CD8-positive, alpha-beta memory T cell (primary cell): ENCODE measurements around the gene GOLGA6L7. TPM values are rescaled to one million over a fixed set of nuclear protein-coding genes. Genes with fewer than 3 reads are reported as not detected.
"Not testable (repeated sequence)": the region's sequence is repeated elsewhere in the genome, so short reads cannot be mapped to it uniquely, and the experiment has no call there.

Source experiments
- CTCF ChIA-PET: fragments of 350-600 bp; sonication (Branson Sonifier 250); formaldehyde crosslinking; loops from one replicate; lab custom pipeline; 2021; ENCODE audit warnings: antibody characterized with exemption; lab: Charles Lee
- POLR2A ChIA-PET: fragments of 350-600 bp; sonication (Branson Sonifier 250); formaldehyde crosslinking; loops from one replicate; lab custom pipeline; 2021; ENCODE audit warnings: antibody characterized with exemption; lab: Charles Lee
- DNase-seq, 5 donors: peaks; one replicate each; pipeline versions ENCODE4 v3.0.0 to v3.0.0-alpha.2; 2020 to 2022; ENCODE audit warnings: mixed read lengths in 1 of 5
- H3K27ac ChIP-seq: one replicate; pipeline ENCODE4 v1.7.0; 2013; ENCODE audit warnings: low read depth, mild to moderate bottlenecking, low read length, moderate library complexity
- H3K27me3 ChIP-seq: 2 replicates; pipeline ENCODE4 v1.7.0; 2013; ENCODE audit warnings: low read length, mild to moderate bottlenecking; ENCODE audit not compliant: insufficient read depth, poor library complexity, severe bottlenecking
- H3K36me3 ChIP-seq: 2 replicates; pipeline ENCODE4 v1.7.0; 2013; ENCODE audit warnings: mild to moderate bottlenecking, low read length, moderate library complexity; ENCODE audit not compliant: insufficient read depth
- H3K4me1 ChIP-seq: 2 replicates; pipeline ENCODE4 v1.7.0; 2013; ENCODE audit warnings: mild to moderate bottlenecking, low read length, moderate library complexity; ENCODE audit not compliant: insufficient read depth
- H3K4me3 ChIP-seq: 2 replicates; pipeline ENCODE4 v1.7.0; 2013; ENCODE audit warnings: mild to moderate bottlenecking, low read length
- H3K9me3 ChIP-seq: 2 replicates; pipeline ENCODE4 v1.7.0; 2013; ENCODE audit warnings: mild to moderate bottlenecking, low read length
- H3K27ac Mint-ChIP-seq, 8 donors: one replicate each; pipeline ENCODE4 v1.8.0; 2020 to 2021; ENCODE audit warnings: mixed read lengths in 8 of 8, mild to moderate bottlenecking in 6 of 8, inconsistent platforms in 3 of 8, moderate library complexity in 3 of 8
- H3K27me3 Mint-ChIP-seq, 2 donors: one replicate each; pipeline ENCODE4 v1.8.0; 2020 to 2021; ENCODE audit warnings: mixed read lengths in 2 of 2, mild to moderate bottlenecking in 1 of 2, moderate library complexity in 1 of 2
- H3K36me3 Mint-ChIP-seq, 3 donors: one replicate each; pipeline ENCODE4 v1.8.0; 2020 to 2021; ENCODE audit warnings: mixed read lengths in 3 of 3, inconsistent platforms in 1 of 3, mild to moderate bottlenecking in 1 of 3
- H3K4me1 Mint-ChIP-seq, 3 donors: one replicate each; pipeline ENCODE4 v1.8.0; 2020 to 2021; ENCODE audit warnings: mixed read lengths in 3 of 3, inconsistent platforms in 1 of 3, mild to moderate bottlenecking in 1 of 3
- H3K4me3 Mint-ChIP-seq, 7 donors: one replicate each; pipeline ENCODE4 v1.8.0; 2020 to 2021; ENCODE audit warnings: mixed read lengths in 7 of 7, mild to moderate bottlenecking in 6 of 7, moderate library complexity in 4 of 7, inconsistent platforms in 2 of 7
- H3K9me3 Mint-ChIP-seq, 5 donors: one replicate each; pipeline ENCODE4 v1.8.0; 2020 to 2022; ENCODE audit warnings: mixed read lengths in 5 of 5, mild to moderate bottlenecking in 3 of 5, moderate library complexity in 2 of 5, inconsistent platforms in 1 of 5
- polyA plus RNA-seq: library from polyadenylated mRNA; unstranded; fragments of 300-500 nt; fragmentation: Illumina TruSeq; gene quantifications from one replicate; pipeline ENCODE4 v1.2.3, GENCODE V29; 2021
- total RNA-seq, 2 experiments: library from RNA; stranded (reverse); gene quantifications; one replicate each; pipeline ENCODE4 v1.2.3, GENCODE V29; 2021

GOLGA6L7 gene
- total and polyA plus RNA-seq, 3 experiments from 2014 or later, result not detected

DNA sequence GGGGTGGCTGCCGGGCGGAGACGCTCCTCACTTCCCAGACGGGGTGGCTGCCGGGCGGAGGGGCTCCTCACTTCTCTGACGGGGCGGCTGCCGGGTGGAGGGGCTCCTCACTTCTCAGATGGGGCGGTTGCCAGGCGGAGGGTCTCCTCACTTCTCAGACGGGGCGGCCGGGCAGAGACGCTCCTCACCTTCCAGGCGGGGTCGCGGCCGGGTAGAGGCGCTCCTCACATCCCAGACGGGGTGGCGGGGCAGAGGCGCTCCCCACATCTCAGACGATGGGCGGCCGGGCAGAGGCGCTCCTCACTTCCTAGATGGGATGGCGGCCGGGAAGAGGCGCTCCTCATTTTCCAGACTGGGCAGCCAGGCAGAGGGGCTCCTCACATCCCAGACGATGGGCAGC lies 1.3 kb upstream of the GOLGA6L7 start:
- H3K36me3 Mint-ChIP-seq, H3K4me3 Mint-ChIP-seq, H3K36me3 ChIP-seq, POLR2A ChIA-PET, H3K27me3 Mint-ChIP-seq, H3K27me3 ChIP-seq, H3K4me1 ChIP-seq, H3K27ac ChIP-seq, CTCF ChIA-PET, H3K27ac Mint-ChIP-seq, DNase-seq, H3K4me3 ChIP-seq, H3K9me3 Mint-ChIP-seq, H3K9me3 ChIP-seq: not testable (repeated sequence)
- peaks cover 0 to 11% (median 0%) of the 10 kb centered on the region in 3 donors for H3K4me1 Mint-ChIP-seq

DNA sequence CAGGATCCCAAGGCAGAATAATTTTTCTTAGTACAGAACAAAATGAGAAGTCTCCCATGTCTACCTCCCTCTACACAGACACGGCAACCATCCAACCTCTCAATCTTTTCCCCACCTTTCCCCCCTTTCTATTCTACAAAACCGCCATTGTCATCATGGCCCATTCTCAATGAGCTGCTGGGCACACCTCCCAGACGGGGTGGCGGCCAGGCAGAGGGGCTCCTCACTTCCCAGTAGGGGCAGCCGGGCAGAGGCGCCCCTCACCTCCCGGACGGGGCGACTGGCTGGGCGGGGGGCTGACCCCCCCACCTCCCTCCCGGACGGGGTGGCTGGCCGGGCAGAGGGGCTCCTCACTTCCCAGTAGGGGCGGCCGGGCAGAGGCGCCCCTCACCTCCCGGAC lies 827 bp upstream of the GOLGA6L7 start:
- H3K27me3 ChIP-seq, H3K9me3 Mint-ChIP-seq, H3K27me3 Mint-ChIP-seq, H3K4me3 Mint-ChIP-seq, H3K27ac Mint-ChIP-seq, CTCF ChIA-PET, H3K36me3 Mint-ChIP-seq, H3K27ac ChIP-seq, H3K4me1 ChIP-seq, H3K4me3 ChIP-seq, H3K9me3 ChIP-seq, POLR2A ChIA-PET, H3K36me3 ChIP-seq, DNase-seq: not testable (repeated sequence)
- peaks cover 0 to 11% (median 0%) of the 10 kb centered on the region in 3 donors for H3K4me1 Mint-ChIP-seq

DNA sequence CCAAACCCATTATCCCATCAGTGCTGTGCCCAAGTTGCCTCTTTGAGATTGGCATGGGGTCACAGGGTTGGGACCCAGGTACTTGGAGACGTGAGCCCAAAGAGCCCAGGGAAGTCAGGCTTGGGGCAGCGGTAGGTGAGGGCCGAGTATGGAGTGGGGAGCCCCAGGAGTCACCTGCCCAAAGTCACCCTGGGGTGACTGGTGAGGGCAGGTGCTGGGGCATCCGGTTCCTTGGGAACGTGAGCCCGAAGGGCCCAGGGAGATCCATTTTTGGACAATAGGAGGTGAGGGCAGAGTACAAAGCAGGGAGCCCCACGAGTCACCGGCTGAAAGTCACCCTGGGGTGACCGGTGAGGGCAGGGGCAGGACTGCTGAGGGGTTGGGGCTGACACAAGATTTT lies 485 bp downstream of the GOLGA6L7 start:
- CTCF ChIA-PET, POLR2A ChIA-PET, H3K27ac Mint-ChIP-seq, H3K4me3 Mint-ChIP-seq, H3K27ac ChIP-seq, DNase-seq, H3K4me3 ChIP-seq, H3K36me3 ChIP-seq, H3K9me3 Mint-ChIP-seq, H3K4me1 ChIP-seq, H3K27me3 Mint-ChIP-seq, H3K9me3 ChIP-seq, H3K36me3 Mint-ChIP-seq, H3K27me3 ChIP-seq: not testable (repeated sequence)
- peaks cover 0 to 11% (median 0%) of the 10 kb centered on the region in 3 donors for H3K4me1 Mint-ChIP-seq

DNA sequence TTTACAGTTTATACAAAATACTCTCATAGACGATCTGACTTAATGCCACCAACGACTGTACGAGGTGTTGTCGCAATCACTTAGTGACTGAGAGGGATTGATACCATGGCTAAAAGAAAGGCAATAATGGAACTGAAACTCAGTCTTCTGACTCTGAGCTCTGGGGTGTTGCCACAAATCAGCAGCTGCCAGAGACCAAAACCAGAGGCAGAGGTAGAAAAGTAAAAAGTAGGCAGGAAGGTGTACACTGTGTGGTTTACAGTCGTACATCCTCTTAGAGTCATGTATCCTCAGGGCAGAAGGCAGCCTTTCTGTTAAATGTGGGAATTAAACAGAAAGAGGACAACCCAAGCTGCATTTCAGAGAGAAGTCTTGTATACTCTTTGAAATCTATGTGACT lies 1.2 kb downstream of the GOLGA6L7 start:
- H3K27me3 ChIP-seq, H3K9me3 ChIP-seq, H3K27ac ChIP-seq, H3K4me3 ChIP-seq, POLR2A ChIA-PET, H3K36me3 Mint-ChIP-seq, DNase-seq, CTCF ChIA-PET, H3K4me3 Mint-ChIP-seq, H3K4me1 ChIP-seq, H3K9me3 Mint-ChIP-seq, H3K36me3 ChIP-seq, H3K27me3 Mint-ChIP-seq: not testable (repeated sequence)
- Mint-ChIP-seq H3K4me1 (peaks cover 0 to 11% (median 0%) of the 10 kb centered on the region in 3 donors), H3K27ac (peak overlapping the region in 1 of 8 donors; percentile 34)

DNA sequence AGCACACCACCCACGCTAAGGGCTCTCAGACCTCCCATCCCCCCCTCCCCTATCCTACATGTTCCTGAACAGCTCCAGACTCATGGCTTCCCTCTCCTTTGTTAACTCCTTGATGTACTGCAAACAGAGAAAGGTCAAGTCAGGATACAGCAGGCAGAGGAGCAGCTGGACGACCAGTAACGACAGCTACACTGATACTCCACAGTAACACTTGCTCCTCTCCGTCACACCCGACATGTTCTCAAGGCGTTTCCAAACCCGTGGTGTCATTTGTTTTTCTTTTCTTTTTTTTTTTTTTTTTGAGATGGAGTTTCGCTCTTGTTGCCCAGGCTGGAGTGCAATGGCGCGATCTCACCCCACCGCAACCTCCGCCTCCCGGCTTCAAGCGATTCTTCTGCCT lies 4.3 kb downstream of the GOLGA6L7 start:
- peaks cover 0 to 11% (median 0%) of the 10 kb centered on the region in 3 donors for H3K4me1 Mint-ChIP-seq
- H3K4me3 ChIP-seq, H3K4me3 Mint-ChIP-seq, H3K27me3 Mint-ChIP-seq, H3K36me3 Mint-ChIP-seq, POLR2A ChIA-PET, H3K9me3 ChIP-seq, H3K36me3 ChIP-seq, DNase-seq, H3K27ac ChIP-seq, H3K27me3 ChIP-seq, CTCF ChIA-PET, H3K4me1 ChIP-seq, H3K9me3 Mint-ChIP-seq, H3K27ac Mint-ChIP-seq: not testable (repeated sequence)

DNA sequence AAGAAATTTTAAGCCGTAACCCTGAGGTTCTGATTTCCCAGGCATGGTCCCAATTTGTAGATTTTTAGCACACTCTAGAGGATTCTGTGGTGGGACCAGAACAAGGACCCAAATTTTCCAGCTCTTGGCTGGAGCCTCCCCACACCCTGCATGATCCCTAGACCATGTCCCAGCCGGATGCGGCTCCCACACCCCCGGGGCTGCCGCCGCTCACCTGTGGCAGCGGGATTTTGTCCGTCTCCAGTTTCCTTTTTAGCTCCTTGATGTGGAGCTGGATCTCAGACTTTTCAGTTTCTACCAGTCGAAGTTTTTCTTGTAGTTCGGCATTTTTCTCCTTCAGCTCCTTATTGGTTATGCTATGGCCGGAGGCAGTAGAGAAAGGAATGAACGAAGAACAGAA lies 4.9 kb downstream of the GOLGA6L7 start:
- H3K4me3 ChIP-seq, H3K27me3 ChIP-seq, H3K27me3 Mint-ChIP-seq, H3K27ac Mint-ChIP-seq, H3K36me3 Mint-ChIP-seq, H3K9me3 Mint-ChIP-seq, H3K4me1 ChIP-seq, H3K27ac ChIP-seq, H3K4me3 Mint-ChIP-seq, H3K9me3 ChIP-seq, DNase-seq, POLR2A ChIA-PET, H3K36me3 ChIP-seq: not testable (repeated sequence)
- peaks cover 0 to 11% (median 0%) of the 10 kb centered on the region in 3 donors for H3K4me1 Mint-ChIP-seq
- CTCF ChIA-PET, result interaction anchor here (0.8 kb wide), 1 partner anchor 17 kb away, joined by 3 read pairs; no protein-coding TSS in a partner anchor

DNA sequence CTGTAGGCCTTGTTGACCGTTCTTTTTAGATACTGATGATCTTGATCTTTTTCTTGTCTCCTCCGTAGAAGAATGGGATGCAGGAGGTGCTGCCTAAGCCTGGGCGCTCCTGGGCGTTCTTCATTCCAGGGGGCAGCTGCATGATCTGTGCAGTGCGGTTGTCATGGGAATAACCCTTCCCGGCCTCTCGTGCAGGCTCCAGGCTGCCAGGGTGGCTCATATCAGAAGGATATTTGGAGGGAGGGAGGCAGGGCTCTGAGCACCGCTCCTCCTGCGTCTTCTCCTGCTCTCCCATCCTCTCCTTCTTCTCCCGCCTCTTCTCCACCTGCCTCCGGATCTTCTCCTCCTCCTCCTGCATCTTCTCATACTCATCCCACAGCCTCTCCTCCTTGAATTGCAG lies 6.2 kb downstream of the GOLGA6L7 start:
- CTCF ChIA-PET, H3K4me3 Mint-ChIP-seq, H3K27me3 ChIP-seq, H3K4me1 Mint-ChIP-seq, POLR2A ChIA-PET, H3K36me3 Mint-ChIP-seq, H3K4me1 ChIP-seq, H3K27me3 Mint-ChIP-seq, H3K27ac ChIP-seq, H3K9me3 ChIP-seq, H3K27ac Mint-ChIP-seq, H3K36me3 ChIP-seq, DNase-seq, H3K4me3 ChIP-seq, H3K9me3 Mint-ChIP-seq: not testable (repeated sequence)

DNA sequence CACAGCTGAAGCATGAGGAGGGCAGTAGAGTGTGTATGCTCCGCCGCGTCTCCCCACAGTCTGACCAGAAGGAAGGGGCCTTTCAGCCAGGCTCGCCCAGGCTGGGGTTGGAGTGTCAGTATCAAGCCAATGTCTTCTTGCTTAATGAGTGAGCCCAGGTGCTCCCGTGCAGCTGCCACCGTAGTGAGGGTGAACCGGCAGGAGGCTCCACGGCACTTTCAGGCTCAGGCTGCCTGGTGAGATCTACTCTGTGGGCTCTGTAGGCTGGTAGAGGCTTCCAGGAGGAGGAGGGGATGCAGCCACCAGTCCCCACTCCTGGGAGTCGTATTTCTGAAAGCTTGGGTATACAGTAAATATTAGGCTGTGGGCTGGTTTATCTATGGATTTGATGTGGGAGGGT lies 8.2 kb downstream of the GOLGA6L7 start:
- H3K27me3 Mint-ChIP-seq, POLR2A ChIA-PET, H3K9me3 Mint-ChIP-seq, CTCF ChIA-PET, H3K27ac ChIP-seq, H3K9me3 ChIP-seq, H3K36me3 ChIP-seq, H3K36me3 Mint-ChIP-seq, H3K27me3 ChIP-seq, H3K4me3 ChIP-seq, H3K4me1 ChIP-seq, H3K27ac Mint-ChIP-seq, H3K4me3 Mint-ChIP-seq, H3K4me1 Mint-ChIP-seq, DNase-seq: not testable (repeated sequence)

DNA sequence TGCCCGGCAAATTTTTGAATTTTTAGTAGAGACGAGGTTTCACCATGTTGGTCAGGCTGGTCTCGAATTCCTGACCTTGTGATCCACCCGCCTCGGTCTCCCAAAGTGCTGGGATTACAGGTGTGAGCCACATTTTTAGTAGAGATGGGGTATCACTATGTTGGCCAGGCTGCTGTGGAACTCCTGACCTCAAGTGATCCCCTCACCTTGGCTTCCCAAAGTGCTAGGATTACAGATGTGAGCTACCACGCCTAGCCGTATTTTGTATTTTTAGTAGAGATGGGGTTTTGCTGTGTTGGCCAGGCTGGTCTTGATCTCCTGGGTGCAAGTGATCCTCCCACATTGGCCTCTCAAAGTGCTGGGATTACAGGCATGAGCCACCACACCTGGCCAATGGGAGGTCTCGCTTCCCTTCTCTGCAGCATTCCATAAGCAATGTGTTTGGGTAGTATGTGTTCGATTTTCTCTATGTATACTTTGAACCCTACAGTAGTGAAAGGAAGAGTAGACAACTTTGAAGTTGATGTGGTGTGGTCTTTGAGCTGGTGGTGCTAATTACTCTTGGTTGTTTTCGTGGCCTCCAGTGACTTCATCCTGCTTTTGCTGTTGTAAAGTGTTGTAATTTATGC lies 13.4 kb downstream of the GOLGA6L7 start:
- H3K4me1 ChIP-seq, H3K27me3 ChIP-seq, H3K9me3 Mint-ChIP-seq, H3K4me3 Mint-ChIP-seq, DNase-seq, POLR2A ChIA-PET, H3K27ac Mint-ChIP-seq, H3K27ac ChIP-seq, H3K4me1 Mint-ChIP-seq, H3K36me3 Mint-ChIP-seq, H3K27me3 Mint-ChIP-seq, H3K9me3 ChIP-seq, H3K36me3 ChIP-seq, H3K4me3 ChIP-seq: not testable (repeated sequence)
- CTCF ChIA-PET, result interaction anchor here (1.2 kb wide), 1 partner anchor 86 kb away, joined by 3 read pairs; no protein-coding TSS in a partner anchor
